SU-DHL-6 (cell line): ENCODE data around the gene ATRX.

Experiments used
- EZH2phosphoT487 ChIP-seq: fragments of 200-600 bp; sonication (generic), shearing (Covaris generic); conservative IDR thresholded peaks from 2 replicates; pipeline ENCODE4 v1.6.1; 2018; ENCODE audit warnings: mild to moderate bottlenecking, antibody characterized with exemption, low read length, moderate library complexity, mixed read lengths
- TF ChIP-seq, protein P1 (sequence below): fragments of 200-600 bp; sonication (generic); IDR thresholded peaks from one replicate; pipeline ENCODE4 v1.5.1; 2017; ENCODE audit warnings: antibody characterized with exemption, mild to moderate bottlenecking, low read length, moderate library complexity; ENCODE audit not compliant: insufficient read depth, poor library complexity, severe bottlenecking

DNA sequence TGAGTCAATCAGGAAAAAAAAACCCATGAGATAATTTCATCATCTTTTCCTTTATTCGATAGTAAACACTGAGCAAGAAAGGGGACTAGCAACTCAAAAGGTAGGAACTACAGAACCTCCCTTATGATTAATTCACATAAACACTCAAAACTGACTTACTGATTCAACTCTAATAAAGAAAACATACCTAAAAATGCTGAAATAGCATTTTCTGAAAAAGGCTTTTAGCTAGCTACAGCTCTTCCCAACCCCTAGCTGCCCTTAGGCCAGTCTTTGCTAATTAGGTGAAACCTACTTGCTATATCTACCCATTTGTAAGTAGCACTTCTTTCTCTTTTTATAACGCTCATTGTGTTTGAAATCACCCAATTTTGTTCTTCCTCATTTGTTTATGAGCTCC is 150.6 kb downstream of the ATRX start:
- TF ChIP-seq, protein P1, sequence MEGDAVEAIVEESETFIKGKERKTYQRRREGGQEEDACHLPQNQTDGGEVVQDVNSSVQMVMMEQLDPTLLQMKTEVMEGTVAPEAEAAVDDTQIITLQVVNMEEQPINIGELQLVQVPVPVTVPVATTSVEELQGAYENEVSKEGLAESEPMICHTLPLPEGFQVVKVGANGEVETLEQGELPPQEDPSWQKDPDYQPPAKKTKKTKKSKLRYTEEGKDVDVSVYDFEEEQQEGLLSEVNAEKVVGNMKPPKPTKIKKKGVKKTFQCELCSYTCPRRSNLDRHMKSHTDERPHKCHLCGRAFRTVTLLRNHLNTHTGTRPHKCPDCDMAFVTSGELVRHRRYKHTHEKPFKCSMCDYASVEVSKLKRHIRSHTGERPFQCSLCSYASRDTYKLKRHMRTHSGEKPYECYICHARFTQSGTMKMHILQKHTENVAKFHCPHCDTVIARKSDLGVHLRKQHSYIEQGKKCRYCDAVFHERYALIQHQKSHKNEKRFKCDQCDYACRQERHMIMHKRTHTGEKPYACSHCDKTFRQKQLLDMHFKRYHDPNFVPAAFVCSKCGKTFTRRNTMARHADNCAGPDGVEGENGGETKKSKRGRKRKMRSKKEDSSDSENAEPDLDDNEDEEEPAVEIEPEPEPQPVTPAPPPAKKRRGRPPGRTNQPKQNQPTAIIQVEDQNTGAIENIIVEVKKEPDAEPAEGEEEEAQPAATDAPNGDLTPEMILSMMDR, result no peak
- TF ChIP-seq EZH2phosphoT487, result no peak
